GM18909 (cell line): ENCODE data around the gene RASGRF2.

Source experiments
- ATAC-seq: cut with Tn5 transposase; IDR thresholded peaks from one replicate; pipeline ENCODE4 v1.9.1; 2021; ENCODE audit warnings: mild to moderate bottlenecking; ENCODE audit not compliant: unreplicated experiment, poor library complexity

Gene RASGRF2

GRCh38 chr5:81222285-81222684 lies 262.1 kb downstream of the RASGRF2 start:
- ATAC-seq: no peak

- no peak for ATAC-seq
Observed at GRCh38 chr5:81225463-81225862, 265.3 kb downstream of the RASGRF2 start.

- ATAC-seq: no peak
Observed at GRCh38 chr5:81226286-81226685, 266.1 kb downstream of the RASGRF2 start.

GRCh38 chr5:81226949-81227348 lies 266.8 kb downstream of the RASGRF2 start:
- no peak for ATAC-seq

- no peak for ATAC-seq
Observed at GRCh38 chr5:81228084-81228483, 267.9 kb downstream of the RASGRF2 start.

- no peak for ATAC-seq
Observed at GRCh38 chr5:81230416-81230815, 270.3 kb downstream of the RASGRF2 start.

- no peak for ATAC-seq
Observed at GRCh38 chr5:81232464-81233079, 272.4 kb downstream of the RASGRF2 start.

- ATAC-seq: no peak
Observed at GRCh38 chr5:81233080-81233634, 273.0 kb downstream of the RASGRF2 start, which contains the start of gene CKMT2. Gene CKMT2 (plus strand): TSS chr5:81233322. CDS start chr5:81251133, 17,811 bp downstream.

GRCh38 chr5:81234299-81234698 lies 274.1 kb downstream of the RASGRF2 start:
- no peak for ATAC-seq

- ATAC-seq: no peak
Observed at GRCh38 chr5:81234801-81235200, 274.6 kb downstream of the RASGRF2 start.

- no peak for ATAC-seq
Observed at GRCh38 chr5:81235287-81236072, 275.3 kb downstream of the RASGRF2 start.

- no peak for ATAC-seq
Observed at GRCh38 chr5:81238460-81238859, 278.3 kb downstream of the RASGRF2 start.

GRCh38 chr5:81239613-81240012 lies 279.4 kb downstream of the RASGRF2 start:
- ATAC-seq: no peak

GRCh38 chr5:81241001-81241400 lies 280.8 kb downstream of the RASGRF2 start:
- ATAC-seq: no peak

GRCh38 chr5:81241961-81242648 lies 281.9 kb downstream of the RASGRF2 start:
- no peak for ATAC-seq

- no peak for ATAC-seq
Observed at GRCh38 chr5:81242906-81243436, 282.8 kb downstream of the RASGRF2 start.

GRCh38 chr5:81244451-81244850 lies 284.3 kb downstream of the RASGRF2 start:
- no peak for ATAC-seq

- ATAC-seq: no peak
Observed at GRCh38 chr5:81245871-81246235, 285.7 kb downstream of the RASGRF2 start.

GRCh38 chr5:81246697-81247096 lies 286.5 kb downstream of the RASGRF2 start:
- ATAC-seq: no peak

- ATAC-seq: no peak
Observed at GRCh38 chr5:81247441-81247972, 287.3 kb downstream of the RASGRF2 start.
